NCI-H524 treated with DMSO at 0.1 percent for 48 hours (cell line): ENCODE results near the gene OTOL1.
A peak's percentile ranks its signal among the peaks of the same experiment; 100 is the strongest.
"Not testable (repeated sequence)": the region's sequence is repeated elsewhere in the genome, so short reads cannot be mapped to it uniquely, and the experiment has no call there.

Experiments
- DNase-seq: peaks from one replicate; lab custom pipeline; 2025; lab: John Stamatoyannopoulos, UW

OTOL1 gene

DNA sequence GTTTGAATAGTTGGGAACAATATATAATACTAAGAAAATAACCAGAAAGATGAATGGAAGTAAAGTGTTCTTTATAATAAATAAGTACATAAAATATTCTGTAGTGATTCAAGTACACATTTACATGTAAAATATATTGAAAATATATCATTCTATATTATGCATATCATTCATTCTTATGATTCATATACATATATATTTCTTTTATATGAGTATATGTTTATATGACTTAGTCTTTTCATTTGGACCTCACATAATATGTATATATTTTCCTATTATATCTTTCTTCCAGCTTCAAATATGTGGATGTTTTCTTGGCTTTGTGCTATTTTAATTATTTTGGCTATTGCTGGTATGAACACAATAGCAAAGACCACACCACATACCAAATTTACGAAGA is at the start of gene OTOL1:
Gene OTOL1 (plus strand): TSS at position 301 of the 400 bp plus-strand sequence. CDS start 0 bp downstream, at position 301.
- DNase-seq: no peak

DNA sequence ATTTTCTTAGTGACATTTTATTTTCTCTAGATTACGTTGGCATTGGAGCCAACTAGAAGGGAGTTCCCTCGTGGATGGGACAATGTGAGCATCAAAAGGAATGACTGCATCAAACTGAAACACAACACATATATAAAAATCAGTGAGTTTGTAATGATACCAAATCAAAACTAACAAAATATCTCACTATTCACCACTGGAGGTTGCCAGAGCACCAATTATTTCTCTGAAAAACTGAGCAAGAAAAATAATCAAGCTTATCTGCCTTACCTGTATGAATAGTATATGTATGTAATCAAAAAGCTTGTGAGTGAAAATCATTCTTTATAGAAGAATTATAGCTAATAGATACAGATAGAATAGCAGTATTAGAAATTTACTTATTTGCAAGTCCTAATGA is 46.8 kb upstream of the OTOL1 start:
- DNase-seq: no peak

DNA sequence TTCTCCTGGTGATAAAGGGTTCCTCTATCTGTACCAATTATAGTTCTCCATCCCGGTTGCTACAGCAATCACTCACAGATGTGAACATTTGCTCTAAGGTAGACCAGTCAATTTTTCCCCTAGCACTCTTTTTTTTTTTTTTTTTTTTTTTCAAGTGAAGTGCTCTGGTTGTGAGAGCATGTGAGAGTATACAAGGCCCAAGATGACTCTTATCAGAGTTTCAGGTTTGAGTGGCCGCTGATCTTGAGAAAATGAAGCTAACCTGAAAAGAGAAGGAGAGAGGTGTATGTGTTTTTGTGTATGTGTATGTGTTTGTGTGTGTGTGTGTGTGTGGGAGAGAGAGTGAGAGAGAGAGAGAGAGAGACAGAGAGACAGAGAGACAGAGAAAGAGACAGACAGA is 44.4 kb upstream of the OTOL1 start:
- DNase-seq: no peak

DNA sequence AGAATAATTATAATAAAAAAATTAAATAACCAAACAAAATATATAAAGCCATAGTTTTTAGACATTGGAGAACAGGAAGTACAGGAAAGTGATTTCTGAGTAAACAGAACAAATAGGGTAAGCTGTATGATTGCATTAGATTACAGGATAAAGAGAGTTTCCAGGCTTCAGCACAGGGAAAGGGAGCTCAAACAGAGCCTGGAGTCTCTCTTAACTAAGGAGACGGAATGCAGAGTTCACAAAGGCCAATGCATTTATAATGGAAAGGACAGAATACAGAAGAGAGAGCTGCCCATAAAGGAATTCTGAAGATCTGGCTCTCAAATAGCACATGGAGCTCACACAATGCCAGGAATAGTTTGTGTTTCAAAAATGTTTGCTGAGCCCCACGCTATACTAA is 42.0 kb upstream of the OTOL1 start:
- DNase-seq: no peak

DNA sequence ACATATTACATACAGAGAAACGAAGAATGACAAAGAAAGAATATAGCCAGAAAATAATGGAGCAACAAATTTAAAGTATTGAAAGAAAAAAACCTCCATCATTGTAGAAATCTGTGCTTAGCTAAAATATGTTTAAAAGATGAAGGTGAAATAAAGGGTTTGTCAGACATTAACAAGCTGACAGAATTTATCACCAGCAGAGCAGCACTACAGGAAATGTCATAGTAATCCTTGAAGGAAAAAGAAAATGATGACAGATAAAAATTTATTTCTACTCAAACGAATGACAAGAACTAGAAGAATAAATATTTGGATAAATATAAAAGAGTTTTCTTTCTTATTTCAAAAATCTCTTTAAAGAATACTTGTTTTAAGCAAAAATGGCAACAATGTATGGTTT is 40.6 kb upstream of the OTOL1 start:
- DNase-seq: no peak

DNA sequence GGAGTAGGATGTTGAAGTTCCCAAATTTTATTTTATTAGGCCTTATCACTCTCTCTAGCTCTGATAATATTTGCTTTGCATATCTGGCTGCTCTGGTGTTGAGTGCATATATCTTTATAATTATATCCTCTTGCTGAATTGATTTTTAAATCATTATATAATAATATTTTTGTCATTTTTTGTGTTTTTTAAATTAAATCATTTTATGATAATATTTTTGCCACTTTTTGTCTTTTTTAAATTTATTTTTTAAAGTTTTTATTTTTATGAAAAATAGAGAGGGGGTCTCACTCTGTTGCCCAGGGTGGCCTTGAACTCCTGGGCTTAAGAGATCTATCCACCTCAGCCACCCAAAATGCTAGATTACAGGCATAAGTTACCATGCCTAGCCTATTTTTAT is 34.5 kb upstream of the OTOL1 start:
- no peak for DNase-seq

DNA sequence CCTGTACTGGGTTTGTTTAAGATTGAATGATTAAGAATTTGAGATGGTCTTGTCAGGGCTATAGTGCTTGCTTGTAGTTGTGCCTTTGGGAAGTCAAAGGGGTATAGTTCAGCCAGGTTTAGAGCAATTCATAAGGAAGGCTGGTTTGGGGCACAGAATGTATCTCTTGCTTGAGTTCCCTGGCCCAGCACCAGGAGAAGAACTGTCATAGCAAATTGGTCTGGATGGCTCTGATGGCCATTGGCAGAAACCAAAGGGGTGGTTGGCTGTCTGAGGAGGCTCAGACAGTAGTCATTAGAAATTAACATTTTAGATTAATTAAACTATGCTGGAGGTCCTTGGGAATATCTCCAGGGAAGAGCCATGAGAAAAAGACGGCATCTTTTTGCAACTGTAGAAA is 25.4 kb upstream of the OTOL1 start:
- DNase-seq: no peak

DNA sequence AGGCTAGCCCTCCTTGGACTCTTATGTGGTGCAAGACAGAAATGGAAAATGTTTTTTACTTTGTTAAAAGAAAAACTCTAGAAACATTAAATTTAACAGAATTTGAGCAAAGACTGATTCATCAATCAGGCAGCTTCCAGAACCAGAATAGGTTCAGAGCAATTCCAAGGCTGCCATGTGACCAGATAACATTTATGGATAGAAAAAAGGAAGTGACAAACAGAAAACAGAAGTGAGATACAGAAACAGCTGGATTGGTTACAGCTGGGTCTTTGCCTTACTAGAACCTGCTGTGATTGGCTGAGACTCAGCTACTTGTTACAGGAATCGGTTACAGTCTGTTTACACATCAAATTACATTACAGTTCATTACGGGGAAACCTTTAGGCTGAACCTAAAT is 22.5 kb upstream of the OTOL1 start:
- no peak for DNase-seq

DNA sequence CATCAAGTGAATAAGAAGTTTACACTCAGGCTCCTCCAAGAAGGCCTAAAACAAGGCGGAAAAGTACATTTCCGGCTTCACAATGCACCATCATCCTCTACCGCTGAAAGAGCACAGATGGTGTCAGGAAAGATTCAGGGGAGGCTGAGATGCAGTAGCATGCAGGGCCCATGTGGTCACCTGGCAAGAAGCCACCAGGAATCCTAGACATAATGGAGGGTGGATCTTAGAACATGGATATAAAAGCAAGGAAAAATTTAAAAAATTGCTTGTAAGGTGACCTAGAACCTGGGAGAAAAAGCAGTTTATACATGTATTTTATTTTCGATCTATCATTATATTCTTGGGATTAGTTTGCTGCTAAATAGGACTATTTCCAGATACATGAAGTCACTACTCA is 21.9 kb upstream of the OTOL1 start:
- DNase-seq: peak; percentile 50

DNA sequence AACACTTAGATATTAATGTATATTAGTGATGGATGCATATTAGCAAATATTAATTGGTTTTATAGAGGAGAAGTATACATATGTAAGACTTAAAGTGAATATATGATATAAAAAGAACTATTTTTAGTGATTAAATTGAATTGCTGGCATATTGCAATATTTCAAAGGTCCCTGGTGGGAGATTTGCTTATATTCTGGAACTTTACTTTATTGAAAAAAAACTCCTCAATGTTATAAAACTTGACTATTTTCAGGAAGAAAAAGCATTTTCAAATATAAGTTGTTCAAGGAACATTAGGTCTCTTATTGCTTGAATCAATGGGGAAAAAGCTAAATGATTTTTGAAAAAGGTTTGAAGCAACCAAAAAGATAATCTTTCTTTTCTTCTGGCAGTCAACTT is 21.4 kb upstream of the OTOL1 start:
- DNase-seq: no peak

DNA sequence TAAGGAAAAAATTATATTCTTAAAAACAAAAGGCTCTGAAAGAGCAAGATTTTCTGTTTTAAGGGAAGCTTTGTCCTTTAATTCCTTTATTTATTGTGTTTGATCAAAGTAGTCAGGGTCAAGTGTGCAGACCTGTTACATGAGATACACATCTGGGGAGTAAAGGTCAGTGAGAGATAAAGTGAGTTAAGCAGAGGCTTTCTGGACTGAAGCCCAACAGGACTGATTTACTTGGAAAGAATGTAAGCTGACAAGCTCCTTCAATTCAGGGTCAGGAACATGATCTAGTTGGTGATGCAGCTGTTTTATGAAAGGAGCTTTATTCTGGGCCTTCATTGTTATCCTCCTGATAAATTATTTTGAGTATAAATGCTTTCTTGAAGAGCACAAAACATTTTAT is 20.7 kb upstream of the OTOL1 start:
- no peak for DNase-seq

DNA sequence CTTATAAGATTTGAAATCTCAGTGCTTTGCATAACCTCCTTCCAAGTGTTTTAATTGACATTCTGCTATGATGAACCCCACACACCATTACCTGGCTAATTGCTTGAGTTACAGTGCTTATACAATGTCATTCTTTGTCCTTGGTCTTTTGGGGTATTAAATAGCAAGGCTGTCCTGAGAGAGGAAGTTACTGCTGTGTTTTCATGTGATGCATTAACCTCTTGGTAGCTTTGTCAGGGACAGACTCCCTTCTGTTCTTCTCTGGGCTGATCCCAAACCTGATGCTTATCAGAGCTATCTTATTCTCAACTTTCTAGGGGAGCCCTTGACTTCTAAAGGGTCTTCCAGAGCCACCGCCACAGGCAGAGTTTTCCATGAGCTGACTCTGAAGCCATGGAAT is 12.4 kb upstream of the OTOL1 start:
- DNase-seq: no peak

DNA sequence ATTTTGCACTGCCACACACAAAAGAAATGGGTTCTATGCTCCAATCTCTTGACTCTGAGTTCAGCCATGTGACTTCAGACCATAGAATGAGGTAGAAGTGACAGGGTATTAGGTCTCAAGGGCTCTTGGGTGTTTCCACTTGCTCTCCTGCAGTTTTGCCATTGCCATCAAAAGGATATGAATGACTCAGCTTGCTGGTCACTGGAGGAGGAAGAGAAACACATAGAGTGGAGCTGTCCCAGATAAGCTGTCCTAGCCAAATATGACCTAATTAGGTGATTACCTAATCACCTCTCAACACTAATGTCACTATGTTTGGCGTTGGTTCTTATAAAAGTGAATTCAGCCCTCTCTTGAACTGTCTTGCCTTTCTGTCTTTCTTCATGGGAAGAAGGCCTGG is 8.3 kb upstream of the OTOL1 start:
- not testable (repeated sequence) for DNase-seq

DNA sequence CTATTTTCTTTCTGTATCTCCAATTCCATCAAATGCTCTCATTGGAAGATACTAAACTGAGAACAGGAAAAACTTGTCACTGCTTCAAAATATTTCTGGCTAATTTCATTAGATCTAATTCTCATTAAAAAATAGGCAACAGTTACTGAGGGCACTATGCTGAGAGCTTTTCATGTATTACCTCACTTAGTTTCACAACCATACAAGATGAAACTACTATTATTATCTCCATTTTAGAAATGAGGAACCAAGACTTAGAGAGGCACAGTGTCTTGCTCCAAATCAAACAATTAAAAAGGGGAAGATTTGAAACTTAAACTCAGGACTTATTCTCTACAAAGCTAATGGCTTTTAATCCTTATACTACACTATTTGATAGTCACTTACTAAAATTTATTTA is 7.2 kb upstream of the OTOL1 start:
- no peak for DNase-seq

DNA sequence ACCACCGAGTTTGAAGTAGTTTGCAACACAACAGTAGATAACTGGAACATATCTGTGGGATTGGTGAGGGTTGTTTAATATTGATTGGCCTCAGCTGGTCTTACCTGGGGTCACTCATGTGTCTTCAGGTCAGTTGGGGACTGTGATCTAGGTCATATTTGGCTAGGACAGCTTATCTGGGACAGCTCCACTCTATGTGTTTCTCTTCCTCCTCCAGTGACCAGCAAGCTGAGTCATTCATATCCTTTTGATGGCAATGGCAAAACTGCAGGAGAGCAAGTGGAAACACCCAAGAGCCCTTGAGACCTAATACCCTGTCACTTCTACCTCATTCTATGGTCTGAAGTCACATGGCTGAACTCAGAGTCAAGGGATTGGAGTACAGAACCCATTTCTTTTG is 5.8 kb upstream of the OTOL1 start:
- not testable (repeated sequence) for DNase-seq

DNA sequence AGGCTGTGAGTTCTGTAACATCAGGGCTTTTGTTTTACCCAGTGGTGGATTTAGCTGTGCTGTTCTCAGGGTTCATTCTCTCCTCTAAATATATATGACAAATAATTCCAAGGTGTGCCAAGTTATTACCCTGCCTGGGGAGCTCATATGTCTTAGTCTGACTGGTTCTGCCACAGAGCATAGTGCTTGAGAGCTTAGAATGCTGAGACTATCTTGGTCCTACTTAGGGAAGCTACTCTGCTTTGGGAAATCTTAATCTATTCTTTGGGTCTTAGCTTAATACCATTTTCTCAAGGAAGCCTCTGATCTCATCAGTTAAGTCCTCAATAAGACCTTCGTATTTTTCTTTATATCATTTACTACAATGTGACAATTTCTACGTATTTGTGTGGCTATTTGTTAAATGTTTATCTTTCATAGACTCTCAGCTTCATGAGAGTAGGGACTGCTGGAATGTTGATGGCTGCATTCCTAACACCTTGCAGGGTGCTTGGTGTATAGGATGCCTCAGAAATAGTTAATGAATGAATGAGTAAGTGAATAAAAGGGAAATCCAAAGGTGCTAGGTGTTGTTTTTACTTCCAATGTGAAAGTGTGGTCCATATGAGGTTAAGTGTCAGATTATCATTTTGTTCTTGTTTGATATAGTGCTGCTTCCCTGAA is 1.8 kb downstream of the OTOL1 start:
- DNase-seq: no peak

DNA sequence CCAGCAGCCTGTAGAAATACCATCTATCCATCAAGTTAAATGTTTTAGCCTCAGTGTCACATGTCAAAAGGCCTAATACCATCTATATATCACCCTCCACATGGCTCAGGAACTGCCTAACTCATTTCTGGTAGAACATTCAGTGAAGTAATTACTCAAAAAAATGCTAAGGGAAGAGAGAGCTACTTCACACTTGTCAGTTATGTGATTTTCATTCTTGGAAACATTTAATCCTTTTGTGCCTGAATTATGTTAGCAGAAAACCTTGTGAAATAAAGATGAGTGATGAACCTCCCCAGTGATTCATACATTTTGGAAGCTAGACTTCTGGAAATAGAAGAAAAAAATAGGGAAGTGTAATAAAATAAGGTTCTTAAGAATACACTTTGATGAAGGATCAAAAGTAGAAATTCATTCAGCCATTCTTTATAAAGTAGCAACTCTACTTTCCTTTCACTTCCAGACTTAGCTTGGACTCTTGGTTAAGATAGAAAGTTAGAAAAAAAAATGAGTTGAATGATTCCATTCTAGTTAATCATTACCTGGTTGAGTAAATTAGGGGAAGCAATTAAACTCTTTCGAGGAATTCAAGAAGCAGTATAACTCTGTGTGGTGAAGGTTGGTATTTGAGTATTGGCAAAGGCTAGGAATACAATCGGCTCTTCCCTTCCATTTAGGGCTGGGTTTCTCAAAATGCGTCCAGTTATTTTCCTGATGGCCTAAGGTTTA is 3.6 kb downstream of the OTOL1 start:
- no peak for DNase-seq

DNA sequence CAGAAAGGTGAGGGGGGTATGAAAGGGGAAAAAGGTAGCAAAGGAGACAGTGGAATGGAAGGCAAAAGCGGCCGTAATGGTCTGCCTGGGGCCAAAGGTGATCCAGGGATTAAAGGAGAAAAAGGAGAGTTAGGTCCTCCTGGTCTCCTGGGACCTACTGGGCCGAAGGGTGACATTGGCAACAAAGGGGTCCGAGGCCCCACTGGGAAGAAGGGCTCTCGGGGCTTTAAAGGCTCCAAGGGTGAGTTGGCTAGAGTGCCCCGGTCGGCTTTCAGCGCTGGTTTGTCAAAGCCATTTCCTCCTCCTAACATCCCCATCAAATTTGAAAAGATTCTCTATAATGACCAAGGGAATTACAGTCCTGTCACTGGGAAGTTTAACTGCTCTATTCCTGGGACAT is 6.7 kb downstream of the OTOL1 start:
- no peak for DNase-seq

DNA sequence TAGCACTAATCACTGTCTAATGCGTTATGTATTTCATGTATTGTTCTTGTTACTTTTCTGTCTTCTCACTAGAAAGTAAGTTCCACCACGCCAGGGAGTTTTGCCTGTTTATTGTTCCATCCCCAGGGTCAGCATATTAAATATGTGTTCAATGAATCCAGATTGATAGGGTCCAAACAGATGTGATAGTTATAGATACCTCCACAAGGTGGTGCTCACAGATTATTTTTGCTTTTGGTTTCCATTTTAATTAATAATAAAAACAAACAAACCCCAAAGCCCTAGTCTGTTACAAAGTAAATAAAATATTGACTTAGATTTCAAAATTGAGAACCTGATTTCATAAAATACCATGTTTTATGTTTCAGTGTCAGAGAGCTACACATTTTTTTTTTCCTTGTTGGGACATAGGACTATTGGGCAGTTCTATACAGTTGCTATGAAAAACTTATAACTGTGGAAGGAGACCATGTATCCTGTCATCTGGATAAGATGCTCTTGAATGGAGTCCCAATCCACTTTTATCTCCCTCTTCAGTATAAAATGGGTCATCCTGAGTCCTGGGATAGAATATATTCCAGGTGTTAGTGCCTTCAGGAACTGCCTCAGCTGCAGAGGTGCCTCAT is 12.4 kb downstream of the OTOL1 start:
- no peak for DNase-seq

DNA sequence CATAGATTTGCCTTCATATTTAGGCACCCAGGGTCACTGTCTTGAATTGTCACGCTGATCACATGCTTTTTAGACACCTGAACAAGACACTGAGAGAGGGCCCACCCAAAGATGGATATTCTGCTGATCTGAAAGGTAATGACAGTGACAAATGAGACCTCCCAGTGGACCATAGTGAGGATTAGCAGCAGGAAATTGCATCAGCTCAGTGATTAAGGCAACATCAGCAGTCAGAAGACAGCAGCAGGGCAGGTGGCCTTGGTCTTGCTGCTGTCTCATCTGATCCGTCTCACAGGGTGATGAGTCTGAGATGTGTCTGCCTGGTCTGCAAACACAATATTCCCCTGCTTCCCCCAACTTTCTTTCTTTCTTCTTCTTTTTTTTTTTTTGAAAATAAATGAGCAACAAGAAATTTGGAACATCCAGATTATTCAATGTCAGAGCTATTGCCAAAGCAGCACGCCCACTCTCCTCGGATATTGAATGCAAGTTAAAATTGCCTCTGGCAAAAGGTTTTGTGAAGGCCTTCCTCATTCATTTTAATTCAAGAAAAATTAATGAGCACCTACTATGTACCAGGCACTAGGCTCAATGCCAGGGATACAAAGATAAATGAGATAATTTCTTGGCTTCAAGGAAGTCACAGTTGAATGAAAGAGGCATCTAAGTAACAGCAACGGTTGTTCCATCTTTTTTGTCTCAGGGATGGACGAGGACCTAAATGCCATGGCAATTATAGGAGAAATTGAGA is 14.1 kb downstream of the OTOL1 start:
- no peak for DNase-seq

DNA sequence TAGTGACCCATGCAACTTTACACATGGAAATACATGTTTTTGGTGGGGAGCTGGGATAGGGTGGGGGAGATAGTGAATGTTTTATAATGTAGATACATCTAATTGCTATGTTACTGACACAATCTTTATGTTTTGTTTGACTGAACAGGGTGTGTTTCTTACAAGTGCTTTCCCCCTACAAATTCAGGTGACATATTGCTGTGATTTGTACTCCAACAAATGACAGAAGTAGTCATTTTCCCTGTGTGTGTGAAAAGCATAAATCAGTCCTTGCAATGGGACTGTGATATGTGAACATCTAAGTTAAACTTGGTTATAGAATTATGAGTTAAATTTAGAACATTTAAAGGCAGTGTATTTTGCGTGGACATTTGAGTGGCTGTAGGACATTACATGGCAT is 27.3 kb downstream of the OTOL1 start:
- DNase-seq: no peak

DNA sequence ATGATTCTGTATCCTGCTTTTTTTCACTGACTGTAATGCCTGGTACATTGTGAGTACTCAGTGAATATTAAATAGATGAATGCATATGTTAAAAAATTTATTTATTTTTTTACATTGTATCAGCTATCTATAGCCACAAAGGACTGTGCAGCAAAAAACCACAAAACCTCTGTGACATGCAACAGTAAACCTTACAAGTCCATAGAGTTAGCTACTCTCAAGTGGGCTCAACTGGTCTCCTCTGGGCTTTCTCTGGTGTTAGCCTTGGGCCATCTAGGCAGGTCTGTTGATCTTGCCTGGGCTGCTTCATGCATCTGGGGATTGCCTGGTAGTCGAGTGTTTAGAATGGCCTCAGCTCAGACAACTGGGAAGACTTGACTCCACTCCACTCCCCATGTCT is 35.3 kb downstream of the OTOL1 start:
- no peak for DNase-seq

DNA sequence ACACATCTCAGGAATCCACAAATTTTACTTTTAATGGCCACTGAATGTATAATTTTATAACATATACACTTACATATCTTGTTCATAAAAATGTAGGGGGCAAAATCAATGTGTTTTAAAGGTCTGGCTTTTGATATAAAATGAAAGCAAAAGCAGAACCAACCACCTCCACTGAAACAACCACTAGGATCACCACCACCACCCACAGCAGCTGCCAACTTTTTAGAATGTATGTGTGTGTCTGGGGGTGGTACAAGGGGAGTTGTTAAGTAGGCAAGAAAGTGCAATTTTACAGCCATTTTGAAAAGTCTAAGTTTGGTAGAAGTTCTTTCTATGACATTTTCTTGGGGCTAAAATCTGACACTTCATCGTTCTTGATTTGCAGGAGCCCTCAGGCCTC is 44.0 kb downstream of the OTOL1 start:
- no peak for DNase-seq
